ENCODE results near the gene CPXM2. TPM values are rescaled to one million over a fixed set of nuclear protein-coding genes. Genes with fewer than 3 reads are reported as not detected.
"Not testable (repeated sequence)": the region's sequence is repeated elsewhere in the genome, so short reads cannot be mapped to it uniquely, and the experiment has no call there.

Gene CPXM2
- total RNA-seq, 1 experiment from 2014 or later = not detected

GRCh38 chr10:123760356-123761037 lies 131.1 kb downstream of the CPXM2 start:
- in situ Hi-C loops (cut with HindIII; ENCODE audit: low sequenced_read_pairs) = no loop called here
- no peak for DNase-seq (ENCODE audit: low spot score)

GRCh38 chr10:123759501-123760031 lies 132.0 kb downstream of the CPXM2 start:
- DNase-seq (ENCODE audit: low spot score) = no peak
- in situ Hi-C loops (cut with HindIII; ENCODE audit: low sequenced_read_pairs) = no loop called here

- no peak for DNase-seq (ENCODE audit: low spot score)
- in situ Hi-C loops (cut with HindIII; ENCODE audit: low sequenced_read_pairs) = no loop called here
Observed at GRCh38 chr10:123759041-123759440, 132.6 kb downstream of the CPXM2 start.

- no peak for DNase-seq (ENCODE audit: low spot score)
- in situ Hi-C loops (cut with HindIII; ENCODE audit: low sequenced_read_pairs) = no loop called here
Observed at GRCh38 chr10:123757853-123758252, 133.8 kb downstream of the CPXM2 start.

GRCh38 chr10:123755061-123755460 lies 136.5 kb downstream of the CPXM2 start:
- in situ Hi-C loops (cut with HindIII; ENCODE audit: low sequenced_read_pairs) = no loop called here
- DNase-seq (ENCODE audit: low spot score) = no peak

- no peak for DNase-seq (ENCODE audit: low spot score)
- in situ Hi-C loops (cut with HindIII; ENCODE audit: low sequenced_read_pairs) = no loop called here
Observed at GRCh38 chr10:123754123-123754522, 137.5 kb downstream of the CPXM2 start.

- in situ Hi-C loops (cut with HindIII; ENCODE audit: low sequenced_read_pairs) = no loop called here
- no peak for DNase-seq (ENCODE audit: low spot score)
Observed at GRCh38 chr10:123751342-123752134, 140.1 kb downstream of the CPXM2 start.

GRCh38 chr10:123750901-123751300 lies 140.7 kb downstream of the CPXM2 start:
- no peak for DNase-seq (ENCODE audit: low spot score)
- in situ Hi-C loops (cut with HindIII; ENCODE audit: low sequenced_read_pairs) = no loop called here

GRCh38 chr10:123748711-123749110 lies 142.9 kb downstream of the CPXM2 start:
- in situ Hi-C loops (cut with HindIII; ENCODE audit: low sequenced_read_pairs) = no loop called here
- DNase-seq (ENCODE audit: low spot score) = no peak

GRCh38 chr10:123747426-123747825 lies 144.2 kb downstream of the CPXM2 start:
- in situ Hi-C loops (cut with HindIII; ENCODE audit: low sequenced_read_pairs) = no loop called here
- no peak for DNase-seq (ENCODE audit: low spot score)

- in situ Hi-C loops (cut with HindIII; ENCODE audit: low sequenced_read_pairs) = no loop called here
- DNase-seq (ENCODE audit: low spot score) = no peak
Observed at GRCh38 chr10:123746942-123747341, 144.7 kb downstream of the CPXM2 start.

- no peak for DNase-seq (ENCODE audit: low spot score)
- in situ Hi-C loops (cut with HindIII; ENCODE audit: low sequenced_read_pairs) = no loop called here
Observed at GRCh38 chr10:123746520-123746919, 145.1 kb downstream of the CPXM2 start.

- peak; percentile 19 for DNase-seq (ENCODE audit: low spot score)
- in situ Hi-C loops (cut with HindIII; ENCODE audit: low sequenced_read_pairs) = no loop called here
Observed at GRCh38 chr10:123746061-123746460, 145.5 kb downstream of the CPXM2 start.

GRCh38 chr10:123744224-123744536 lies 147.4 kb downstream of the CPXM2 start:
- in situ Hi-C loops (cut with HindIII; ENCODE audit: low sequenced_read_pairs) = no loop called here
- no peak for DNase-seq (ENCODE audit: low spot score)

- in situ Hi-C loops (cut with HindIII; ENCODE audit: low sequenced_read_pairs) = no loop called here
- no peak for DNase-seq (ENCODE audit: low spot score)
Observed at GRCh38 chr10:123743441-123744223, 148.0 kb downstream of the CPXM2 start.

- in situ Hi-C loops (cut with HindIII; ENCODE audit: low sequenced_read_pairs) = no loop called here
- DNase-seq (ENCODE audit: low spot score) = no peak
Observed at GRCh38 chr10:123742751-123743440, 148.7 kb downstream of the CPXM2 start.

GRCh38 chr10:123741711-123742110 lies 149.9 kb downstream of the CPXM2 start:
- DNase-seq (ENCODE audit: low spot score) = no peak
- in situ Hi-C loops (cut with HindIII; ENCODE audit: low sequenced_read_pairs) = no loop called here

GRCh38 chr10:123741146-123741545 lies 150.5 kb downstream of the CPXM2 start:
- no peak for DNase-seq (ENCODE audit: low spot score)
- in situ Hi-C loops (cut with HindIII; ENCODE audit: low sequenced_read_pairs) = no loop called here

- in situ Hi-C loops (cut with HindIII; ENCODE audit: low sequenced_read_pairs); DNase-seq (ENCODE audit: low spot score): not testable (repeated sequence)
Observed at GRCh38 chr10:123736917-123737316, 154.7 kb downstream of the CPXM2 start.
